NB4 (cell line): ENCODE data around the gene ICAM3.
"Not testable (repeated sequence)": the region's sequence is repeated elsewhere in the genome, so short reads cannot be mapped to it uniquely, and the experiment has no call there.

Source experiments
- DNase-seq: peaks from one replicate; pipeline ENCODE4 v3.0.0; 2010; ENCODE audit warnings: low read depth
- H3K4me3 ChIP-seq: one replicate; pipeline ENCODE4 v1.5.1; 2011; ENCODE audit warnings: mild to moderate bottlenecking, low read depth, low read length, moderate library complexity
- CTCF ChIP-seq: IDR thresholded peaks from one replicate; pipeline ENCODE4 v1.5.1; 2012; ENCODE audit warnings: low read depth, low read length
- MYC ChIP-seq: IDR thresholded peaks from 2 replicates; pipeline ENCODE4 v1.6.1; 2011; ENCODE audit warnings: low read depth, low read length
- POLR2A ChIP-seq: IDR thresholded peaks from 2 replicates; pipeline ENCODE4 v1.6.1; 2011; ENCODE audit warnings: mild to moderate bottlenecking; ENCODE audit not compliant: insufficient read length; ENCODE audit errors: extremely low read depth
- TF ChIP-seq, protein P1 (sequence below): IDR thresholded peaks from 2 replicates; pipeline ENCODE4 v1.6.1; 2011; ENCODE audit warnings: low read depth, low read length

Gene ICAM3, protein sequence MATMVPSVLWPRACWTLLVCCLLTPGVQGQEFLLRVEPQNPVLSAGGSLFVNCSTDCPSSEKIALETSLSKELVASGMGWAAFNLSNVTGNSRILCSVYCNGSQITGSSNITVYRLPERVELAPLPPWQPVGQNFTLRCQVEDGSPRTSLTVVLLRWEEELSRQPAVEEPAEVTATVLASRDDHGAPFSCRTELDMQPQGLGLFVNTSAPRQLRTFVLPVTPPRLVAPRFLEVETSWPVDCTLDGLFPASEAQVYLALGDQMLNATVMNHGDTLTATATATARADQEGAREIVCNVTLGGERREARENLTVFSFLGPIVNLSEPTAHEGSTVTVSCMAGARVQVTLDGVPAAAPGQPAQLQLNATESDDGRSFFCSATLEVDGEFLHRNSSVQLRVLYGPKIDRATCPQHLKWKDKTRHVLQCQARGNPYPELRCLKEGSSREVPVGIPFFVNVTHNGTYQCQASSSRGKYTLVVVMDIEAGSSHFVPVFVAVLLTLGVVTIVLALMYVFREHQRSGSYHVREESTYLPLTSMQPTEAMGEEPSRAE

GRCh38 chr19:10339380-10339960 lies at the start of gene ICAM3:
TSS of gene ICAM3 (minus strand) at chr19:10339624. CDS start at chr19:10339614, 10 bp downstream.
- peak within 1 kb of the TSS; percentile 48 for H3K4me3 ChIP-seq
- peak; percentile 100 for DNase-seq
- TF ChIP-seq, protein P1, sequence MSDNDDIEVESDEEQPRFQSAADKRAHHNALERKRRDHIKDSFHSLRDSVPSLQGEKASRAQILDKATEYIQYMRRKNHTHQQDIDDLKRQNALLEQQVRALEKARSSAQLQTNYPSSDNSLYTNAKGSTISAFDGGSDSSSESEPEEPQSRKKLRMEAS = no peak
- TF ChIP-seq CTCF = no peak
- TF ChIP-seq POLR2A = no peak
- TF ChIP-seq MYC = no peak

- no peak overlapping the region for H3K4me3 ChIP-seq
- peak; percentile 93 for DNase-seq
- TF ChIP-seq CTCF (peak; percentile 100), POLR2A (peak; percentile 39), MYC (no peak)
- TF ChIP-seq, protein P1 = peak; percentile 55
Measured at GRCh38 chr19:10388957-10389356, 49.5 kb upstream of the ICAM3 start.

- H3K4me3 ChIP-seq = no peak overlapping the region
- DNase-seq = no peak
- no peak for TF ChIP-seq POLR2A
- TF ChIP-seq MYC = no peak
- TF ChIP-seq CTCF = no peak
- TF ChIP-seq, protein P1 = no peak
Measured at GRCh38 chr19:10384580-10384979, 45.2 kb upstream of the ICAM3 start.

DNA sequence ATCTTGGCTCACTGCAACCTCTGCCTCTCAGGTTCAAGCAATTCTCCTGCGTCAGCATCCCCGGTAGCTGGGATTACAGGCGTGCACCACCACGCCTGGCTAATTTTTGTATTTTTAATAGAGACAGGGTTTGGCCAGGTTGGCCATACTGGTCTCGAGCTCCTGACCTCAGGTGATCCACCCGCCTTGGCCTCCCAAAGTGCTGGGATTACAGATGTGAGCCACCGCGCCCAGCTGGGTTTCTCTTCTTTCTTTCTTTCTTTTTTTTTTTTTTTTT lies 43.7 kb upstream of the ICAM3 start:
- not testable (repeated sequence) for DNase-seq

DNA sequence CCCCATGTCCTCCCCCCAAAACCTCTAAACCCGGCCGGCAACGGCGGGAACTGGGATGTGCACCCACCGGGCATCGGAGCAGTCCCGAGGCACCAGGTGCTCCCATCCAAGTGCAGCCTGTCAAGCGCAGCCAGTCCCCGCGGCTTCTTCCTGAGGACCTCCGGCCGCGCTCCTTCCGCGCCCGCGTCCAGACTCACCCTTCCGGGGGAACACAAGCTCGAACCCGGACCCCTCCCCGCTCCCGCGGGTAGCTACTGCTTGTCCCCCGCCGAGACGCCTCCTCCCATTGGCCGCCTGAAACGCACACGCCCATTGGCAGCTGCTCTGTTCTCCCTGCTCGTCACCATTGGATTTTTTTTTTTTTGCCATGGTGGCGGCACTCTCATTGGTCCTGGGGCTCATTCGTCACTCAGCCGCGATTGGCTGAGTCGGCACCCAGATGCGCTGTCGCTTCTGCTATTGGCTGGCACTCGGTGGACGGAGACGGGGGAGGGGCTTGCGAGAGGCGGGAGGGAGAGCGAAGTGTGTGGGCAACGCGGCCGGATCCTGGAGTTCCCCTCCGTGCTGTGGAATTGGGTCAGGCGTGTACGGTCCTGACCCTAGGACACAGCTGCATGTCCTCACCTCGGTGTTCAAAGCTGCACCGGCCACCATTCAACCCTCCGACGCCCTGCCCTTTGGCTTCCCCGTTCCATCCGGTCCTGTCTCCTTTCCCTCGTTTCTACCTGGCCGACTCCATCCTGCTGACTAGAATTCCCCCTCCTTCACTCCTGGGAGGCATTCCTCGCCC lies 41.1 kb upstream of the ICAM3 start, which contains the start of gene TYK2:
TSS of gene TYK2 (minus strand) at position 260 of the 790 bp plus-strand sequence. CDS start 2,166 bp downstream, outside the sequence.
- peak; percentile 100 for DNase-seq
- peak within 1 kb of the TSS; percentile 76 for H3K4me3 ChIP-seq
- peak; percentile 98 for TF ChIP-seq POLR2A
- TF ChIP-seq MYC = peak; percentile 87
- TF ChIP-seq CTCF = no peak
- TF ChIP-seq, protein P1 = peak; percentile 86

More for the DNA sequence above, 43.7 kb upstream of the ICAM3 start:
- H3K4me3 ChIP-seq = not testable (repeated sequence)

DNA sequence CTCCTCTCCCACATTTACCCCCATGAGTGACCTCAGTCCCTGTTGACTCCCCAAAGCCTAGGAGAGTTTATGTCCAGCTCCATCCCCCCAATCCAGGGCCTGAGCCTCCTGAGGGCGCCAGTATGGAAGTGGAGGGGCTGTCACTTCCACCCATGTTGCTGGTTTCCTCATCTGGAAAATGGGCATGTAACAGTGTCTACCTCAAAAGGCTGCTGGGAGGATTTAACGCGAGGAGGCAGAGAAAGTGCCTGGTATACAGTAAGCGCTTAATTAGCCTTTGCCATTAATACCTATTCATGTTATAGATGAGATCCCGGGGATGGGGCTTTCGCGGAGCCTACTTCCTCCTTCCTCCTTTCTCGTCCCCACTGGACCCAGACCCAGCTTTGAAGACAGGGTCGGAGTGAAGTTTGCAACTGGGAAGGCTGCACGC lies 40.5 kb upstream of the ICAM3 start:
- peak overlapping the region; percentile 76 for H3K4me3 ChIP-seq
- TF ChIP-seq, protein P1 = no peak
- TF ChIP-seq CTCF (no peak), MYC (0 out of 2 replicates have a peak, but pooled peaks have one; percentile 12), POLR2A (no peak)
- no peak for DNase-seq
